Dendritic cell treated with granulocyte-macrophage colony-stimulating factor and Interleukin-4, amounts not matched to agents 40 ng/mL and 50 ng/mL, for 4 days (primary cell): Measurements from ENCODE around the gene PRKCZ.

Experiments used
- H3K27ac Mint-ChIP-seq: one replicate; pipeline ENCODE4 v1.8.0; 2022; ENCODE audit warnings: mild to moderate bottlenecking, mixed read lengths
- H3K27me3 Mint-ChIP-seq: one replicate; pipeline ENCODE4 v1.8.0; 2022; ENCODE audit warnings: mild to moderate bottlenecking, mixed read lengths
- H3K36me3 Mint-ChIP-seq: one replicate; pipeline ENCODE4 v1.8.0; 2022; ENCODE audit warnings: low read depth, mixed read lengths
- H3K4me1 Mint-ChIP-seq: one replicate; pipeline ENCODE4 v1.8.0; 2022; ENCODE audit warnings: low read depth, mixed read lengths
- H3K4me3 Mint-ChIP-seq: one replicate; pipeline ENCODE4 v1.8.0; 2022; ENCODE audit warnings: mild to moderate bottlenecking, moderate library complexity, mixed read lengths
- H3K9me3 Mint-ChIP-seq: one replicate; pipeline ENCODE4 v1.8.0; 2022; ENCODE audit warnings: mixed read lengths
- intact Hi-C: fragments of 100-400 bp; cut with micrococcal nuclease; formaldehyde crosslinking; loops from one replicate; pipeline ENCODE4 v1.15.0; 2022

The PRKCZ gene

DNA sequence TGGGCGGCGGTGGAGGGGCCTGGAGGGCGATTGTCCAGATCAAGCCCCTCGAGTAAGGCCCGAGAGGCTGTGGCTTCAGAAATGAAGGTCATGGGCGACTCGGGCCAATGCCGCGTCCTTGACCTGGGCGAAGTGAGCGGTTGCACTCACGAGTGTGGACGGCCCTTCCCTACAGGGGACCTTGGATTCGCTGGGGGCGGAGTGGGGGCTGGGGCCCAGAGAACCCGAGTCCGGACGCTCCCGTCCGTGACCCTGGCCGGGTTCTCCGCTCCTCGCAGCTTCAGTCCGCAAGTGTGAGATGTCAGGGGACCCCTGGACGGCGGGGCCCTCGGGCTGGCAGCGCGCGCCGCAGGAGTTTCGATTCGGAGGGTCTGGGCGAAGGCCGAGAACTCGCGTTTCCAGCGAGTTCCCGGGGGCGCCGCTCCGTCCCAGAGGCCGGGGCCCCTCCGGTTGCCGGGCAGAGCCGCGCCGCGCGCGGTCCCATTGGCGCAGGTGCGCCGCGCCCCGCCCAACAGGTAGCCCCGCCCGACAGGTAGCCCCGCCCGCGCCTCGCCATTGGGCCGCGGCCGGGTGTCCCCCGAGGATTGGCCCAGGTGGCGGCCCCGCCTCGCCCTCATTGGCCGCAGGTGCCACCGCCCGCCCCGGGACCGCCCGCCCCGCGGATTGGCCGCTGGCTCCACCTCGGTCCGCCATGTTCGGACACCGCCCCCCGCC, at the start of gene PRKCZ:
TSS of gene PRKCZ (plus strand) at position 694 of the 714 bp plus-strand sequence. CDS start 220 bp downstream, outside the sequence.
- peaks cover 9% of the 10 kb centered on the region for H3K4me1 Mint-ChIP-seq
- no peaks in the 10 kb centered on the region for H3K36me3 Mint-ChIP-seq
- intact Hi-C loops, result loop anchor here (5.0 kb wide), 1 partner anchor 108 kb away; no protein-coding TSS in a partner anchor
- peaks cover 79% of the 10 kb centered on the region for H3K27me3 Mint-ChIP-seq
- peak within 1 kb of the TSS; percentile 72 for H3K4me3 Mint-ChIP-seq
- no peaks in the 10 kb centered on the region for H3K9me3 Mint-ChIP-seq
- no peak within 1 kb of the TSS for H3K27ac Mint-ChIP-seq

DNA sequence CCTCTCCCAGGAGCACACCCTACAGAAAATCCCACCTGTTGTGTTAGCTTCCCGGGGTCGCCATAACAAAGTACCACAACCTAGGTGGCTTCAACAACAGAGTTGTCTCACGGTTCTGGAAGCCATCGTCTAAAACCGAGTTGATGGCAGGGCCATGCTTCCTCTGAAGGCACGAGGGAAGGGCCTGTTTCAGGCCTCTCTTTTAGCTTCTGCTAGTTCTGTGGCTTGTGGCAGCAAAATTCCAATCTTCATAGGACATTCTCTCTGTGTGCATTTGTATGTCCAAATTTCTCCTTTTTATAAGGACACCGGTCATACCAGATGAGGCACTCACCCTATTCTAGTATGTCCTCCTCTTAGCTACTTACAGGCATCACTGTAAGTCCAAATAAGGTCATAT, 49.8 kb upstream of the PRKCZ start:
- Mint-ChIP-seq H3K9me3 (no peaks in the 10 kb centered on the region), H3K27me3 (peaks cover 45% of the 10 kb centered on the region), H3K27ac (no peak overlapping the region), H3K4me3 (no peak overlapping the region), H3K36me3 (no peaks in the 10 kb centered on the region), H3K4me1 (peaks cover 21% of the 10 kb centered on the region)
- intact Hi-C loops, result no loop called here

DNA sequence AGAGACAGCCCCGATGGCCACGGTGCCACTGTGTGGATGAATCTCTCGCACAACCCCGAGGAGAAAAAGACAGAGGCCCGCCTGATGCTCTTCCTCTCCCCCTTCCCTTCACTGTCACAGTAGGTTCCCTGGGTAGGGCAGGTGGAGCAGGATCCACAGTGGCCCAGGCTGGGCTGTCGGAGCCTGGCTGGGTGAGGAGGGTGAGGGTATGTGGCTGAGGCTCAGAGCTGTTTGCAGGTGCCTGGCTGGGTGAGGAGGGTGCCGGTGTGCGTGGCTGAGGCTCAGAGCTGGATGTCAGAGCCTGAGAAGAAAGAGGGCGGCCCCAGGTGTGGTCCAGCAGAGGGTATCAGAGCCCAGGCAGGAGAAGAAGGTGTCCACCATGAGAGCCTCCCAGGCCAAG, 49.4 kb upstream of the PRKCZ start:
- Mint-ChIP-seq H3K27ac (no peak overlapping the region), H3K4me3 (no peak overlapping the region), H3K4me1 (peaks cover 17% of the 10 kb centered on the region), H3K9me3 (no peaks in the 10 kb centered on the region), H3K27me3 (peaks cover 49% of the 10 kb centered on the region), H3K36me3 (no peaks in the 10 kb centered on the region)
- intact Hi-C loops, result no loop called here

DNA sequence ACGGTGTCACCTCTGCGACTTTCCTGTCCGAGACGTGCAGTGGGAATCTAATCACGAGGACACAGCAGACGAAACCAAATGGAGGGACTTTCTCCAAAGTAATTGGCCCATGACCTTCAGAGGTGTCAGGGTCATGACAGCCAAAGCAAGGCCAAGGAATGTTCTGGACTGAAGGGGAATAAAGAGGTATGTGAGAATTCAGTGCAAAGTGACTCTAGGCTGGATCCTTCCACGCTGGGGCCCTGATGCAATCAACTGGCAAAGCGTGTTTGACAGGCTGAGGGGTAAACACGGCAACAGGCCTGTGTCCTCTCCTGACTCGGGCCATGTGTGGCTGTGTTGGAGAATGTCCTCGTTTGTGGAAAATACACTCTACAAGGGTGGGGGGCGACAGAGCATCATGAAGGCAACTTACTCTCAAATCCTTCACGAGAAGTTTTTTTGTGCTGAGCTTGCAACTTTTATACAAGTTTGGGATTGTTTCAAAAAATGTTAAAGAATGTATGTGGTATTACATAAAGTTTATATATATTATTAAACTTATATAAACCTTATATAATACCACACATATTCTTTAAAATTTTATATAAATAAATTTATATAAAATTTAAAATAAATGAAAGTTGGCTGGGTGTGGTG, 48.3 kb upstream of the PRKCZ start:
- intact Hi-C loops, result no loop called here
- Mint-ChIP-seq H3K9me3 (no peaks in the 10 kb centered on the region), H3K4me3 (no peak overlapping the region), H3K4me1 (peaks cover 9% of the 10 kb centered on the region), H3K27me3 (peaks cover 56% of the 10 kb centered on the region), H3K27ac (no peak overlapping the region), H3K36me3 (no peaks in the 10 kb centered on the region)

DNA sequence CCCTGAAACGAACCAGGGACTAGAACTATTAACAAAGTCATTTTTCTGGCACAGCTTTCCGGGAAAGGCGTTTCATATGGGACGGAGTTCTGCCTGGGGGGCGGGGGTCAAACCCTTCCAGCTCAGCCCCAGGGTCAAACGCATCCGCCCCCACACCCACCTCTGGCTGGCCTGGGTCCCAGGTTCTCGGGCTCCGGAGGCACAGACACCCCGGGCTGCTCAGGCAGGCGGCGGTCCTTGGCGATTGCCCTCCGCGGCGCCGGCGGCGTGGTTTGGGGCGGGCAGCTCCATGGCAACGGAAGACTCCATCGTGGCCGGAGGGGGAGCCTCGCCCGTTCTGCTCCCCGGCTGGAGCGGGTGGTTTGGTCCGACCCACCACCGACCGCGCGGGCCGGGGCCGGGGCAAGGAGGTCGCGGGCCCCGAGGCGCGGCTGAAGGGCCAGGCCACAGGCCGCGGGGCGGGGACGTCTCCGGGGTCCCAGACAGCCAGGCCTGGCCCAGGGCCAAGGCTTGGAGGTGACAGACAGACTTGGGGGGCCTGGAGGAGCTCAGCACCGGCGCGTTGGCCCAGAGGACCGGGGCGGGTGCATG, 46.6 kb upstream of the PRKCZ start, which contains the start of gene CFAP74:
TSS of gene CFAP74 (minus strand) at position 246 of the 591 bp plus-strand sequence. CDS start 12,830 bp downstream, outside the sequence.
- Mint-ChIP-seq H3K36me3 (no peaks in the 10 kb centered on the region), H3K9me3 (no peaks in the 10 kb centered on the region), H3K27me3 (peaks cover 66% of the 10 kb centered on the region), H3K4me3 (no peak within 1 kb of the TSS), H3K27ac (no peak within 1 kb of the TSS), H3K4me1 (no peaks in the 10 kb centered on the region)
- intact Hi-C loops, result no loop called here

DNA sequence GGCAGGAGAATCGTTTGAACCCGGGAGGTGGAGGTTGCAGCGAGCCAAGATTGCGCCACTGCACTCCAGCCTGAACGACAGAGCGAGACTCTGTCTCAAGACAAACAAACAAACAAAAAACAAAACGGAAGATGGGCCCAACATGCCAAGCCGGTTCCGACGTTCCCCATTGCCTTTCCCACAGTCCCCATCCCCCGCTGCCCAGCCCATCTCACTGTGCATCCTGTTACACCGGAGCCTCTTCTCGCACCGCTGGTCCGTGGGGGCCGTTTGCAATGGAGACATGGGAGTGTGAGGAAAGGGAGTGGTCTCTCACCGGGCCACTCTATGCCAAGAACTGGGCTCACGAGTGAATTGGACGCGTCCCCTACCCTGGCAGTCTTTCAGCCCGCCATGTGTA, 45.4 kb upstream of the PRKCZ start:
- H3K27me3 Mint-ChIP-seq, result peaks cover 69% of the 10 kb centered on the region
- no peaks in the 10 kb centered on the region for H3K9me3 Mint-ChIP-seq
- H3K36me3 Mint-ChIP-seq, result no peaks in the 10 kb centered on the region
- H3K4me3 Mint-ChIP-seq, result no peak overlapping the region
- H3K4me1 Mint-ChIP-seq, result no peaks in the 10 kb centered on the region
- H3K27ac Mint-ChIP-seq, result no peak overlapping the region
- intact Hi-C loops, result no loop called here

DNA sequence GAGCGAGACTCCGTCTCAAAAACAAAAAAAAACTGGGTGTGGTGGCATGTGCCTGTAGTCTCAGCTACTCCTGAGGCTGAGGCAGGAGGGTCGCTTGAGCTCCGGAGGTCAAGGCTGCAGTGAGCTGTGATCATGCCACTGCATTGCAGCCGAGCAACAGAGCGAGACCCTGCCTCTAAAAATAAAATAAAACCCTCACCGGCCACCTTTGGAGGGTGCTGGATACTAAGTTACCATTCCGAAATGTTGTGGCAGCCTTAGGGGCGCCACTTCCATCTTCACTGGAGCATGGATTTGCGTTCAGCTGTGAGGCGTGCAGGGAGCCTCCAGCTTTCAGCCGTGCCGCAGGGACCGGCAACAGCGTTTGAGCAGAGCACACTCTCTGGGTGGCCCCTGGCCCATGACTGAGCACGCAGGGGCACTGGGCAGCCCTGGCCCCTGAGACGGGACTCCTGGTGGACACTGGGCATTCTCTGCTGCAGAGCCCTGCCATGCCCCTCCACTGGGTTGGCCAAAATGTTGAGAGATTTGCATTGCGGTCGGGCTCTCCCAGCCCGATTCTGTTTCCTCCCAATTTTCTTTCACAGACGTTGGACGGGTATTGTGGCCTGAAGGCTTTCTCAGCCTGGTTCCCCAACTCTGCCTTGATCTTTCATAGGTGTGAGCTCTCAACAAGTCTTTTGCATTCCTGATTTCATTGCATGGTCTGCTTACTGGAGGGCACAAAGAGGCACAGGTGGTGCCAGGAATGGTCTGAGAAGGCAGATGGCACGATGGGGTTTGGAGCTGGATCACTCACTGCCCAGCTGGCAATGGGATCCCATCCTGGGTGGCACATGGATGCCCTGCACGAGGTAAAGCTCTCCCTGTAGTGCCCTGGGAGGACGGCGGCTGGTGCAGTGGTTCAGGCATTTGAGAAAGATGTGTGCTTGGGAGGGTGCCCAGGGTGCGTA, 40.8 kb upstream of the PRKCZ start:
- H3K36me3 Mint-ChIP-seq, result no peaks in the 10 kb centered on the region

DNA sequence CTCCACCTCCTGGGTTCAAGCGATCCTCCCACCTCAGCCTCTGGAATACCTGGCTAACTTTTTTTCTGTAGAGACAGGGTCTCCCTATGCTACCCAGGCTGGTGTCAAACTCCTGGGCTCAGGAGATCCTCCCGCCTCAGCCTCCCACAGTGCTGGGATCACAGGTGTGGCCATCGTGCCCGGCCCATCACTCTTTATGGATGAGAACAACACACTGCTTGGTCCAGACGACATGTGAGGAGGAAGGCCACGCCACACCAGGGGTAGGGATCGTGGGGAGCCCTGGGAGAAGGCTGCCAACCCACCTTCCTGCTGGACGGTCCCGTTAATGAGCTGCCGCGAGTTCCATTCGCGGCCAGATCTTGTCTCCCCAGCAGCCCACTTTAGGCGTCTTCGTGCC, 36.0 kb upstream of the PRKCZ start:
- Mint-ChIP-seq H3K4me1 (no peaks in the 10 kb centered on the region), H3K36me3 (no peaks in the 10 kb centered on the region), H3K27ac (no peak overlapping the region), H3K27me3 (peaks cover 68% of the 10 kb centered on the region), H3K4me3 (no peak overlapping the region), H3K9me3 (no peaks in the 10 kb centered on the region)
- intact Hi-C loops, result loop anchor here (10.0 kb wide), 1 partner anchor 49 kb away; no protein-coding TSS in a partner anchor

More for the DNA sequence above, 40.8 kb upstream of the PRKCZ start:
- H3K9me3 Mint-ChIP-seq, result no peaks in the 10 kb centered on the region
- H3K27me3 Mint-ChIP-seq, result peaks cover 57% of the 10 kb centered on the region
- no peaks in the 10 kb centered on the region for H3K4me1 Mint-ChIP-seq
- H3K4me3 Mint-ChIP-seq, result no peak overlapping the region
- intact Hi-C loops, result loop anchor here (10.0 kb wide), 1 partner anchor 45 kb away; no protein-coding TSS in a partner anchor
- H3K27ac Mint-ChIP-seq, result no peak overlapping the region

DNA sequence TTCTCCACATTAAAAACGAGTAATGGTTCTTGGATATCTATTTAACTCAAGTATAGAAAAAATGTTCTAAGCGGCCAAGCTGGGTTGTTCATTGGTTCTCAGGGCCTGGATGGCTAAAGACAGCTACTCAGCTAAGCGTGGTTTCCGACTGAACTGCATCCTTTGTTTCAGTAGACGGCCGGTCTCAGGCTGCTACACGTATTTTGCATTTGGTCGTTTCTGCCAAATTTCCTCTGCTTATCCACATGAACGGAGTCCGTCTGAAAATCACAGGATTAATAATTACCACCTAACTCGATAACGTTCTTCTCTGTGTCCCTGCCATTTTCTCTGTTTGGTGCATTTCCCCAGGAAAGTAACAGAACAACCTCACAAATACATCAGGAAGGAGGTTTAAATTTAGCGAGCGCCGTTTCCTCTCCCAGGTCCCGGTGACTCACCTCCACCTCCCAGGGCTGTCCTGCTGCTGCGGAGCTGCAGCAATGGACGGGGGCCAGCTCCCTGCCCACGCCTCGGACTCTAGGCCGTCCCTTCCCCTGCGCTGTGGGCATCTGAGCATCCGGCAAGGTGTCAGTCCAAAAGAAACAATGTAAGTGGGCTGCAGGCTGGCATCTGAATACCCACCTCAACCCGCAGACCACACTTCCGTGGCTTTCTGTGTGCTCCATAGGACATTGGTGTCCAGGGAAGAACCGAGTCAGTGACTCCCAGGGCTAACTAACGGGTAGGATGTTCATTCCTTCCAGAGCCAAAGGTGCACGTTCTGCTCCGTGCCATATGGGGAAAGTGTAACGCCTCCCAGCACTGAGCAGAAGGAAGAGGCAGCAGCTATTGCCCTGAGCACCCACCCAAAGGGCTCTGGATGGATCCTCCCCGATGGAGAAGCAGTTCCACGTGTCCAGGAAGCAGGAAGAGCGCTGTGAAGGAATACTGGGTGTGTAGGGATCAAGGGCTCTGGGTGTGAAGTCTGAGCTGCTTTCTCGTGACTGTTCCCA, 35.2 kb upstream of the PRKCZ start:
- Mint-ChIP-seq H3K36me3 (no peaks in the 10 kb centered on the region), H3K4me3 (no peak overlapping the region), H3K9me3 (no peaks in the 10 kb centered on the region), H3K4me1 (no peaks in the 10 kb centered on the region), H3K27ac (no peak overlapping the region), H3K27me3 (peaks cover 72% of the 10 kb centered on the region)
- intact Hi-C loops, result loop anchor here (10.0 kb wide), 1 partner anchor 50 kb away; no protein-coding TSS in a partner anchor

DNA sequence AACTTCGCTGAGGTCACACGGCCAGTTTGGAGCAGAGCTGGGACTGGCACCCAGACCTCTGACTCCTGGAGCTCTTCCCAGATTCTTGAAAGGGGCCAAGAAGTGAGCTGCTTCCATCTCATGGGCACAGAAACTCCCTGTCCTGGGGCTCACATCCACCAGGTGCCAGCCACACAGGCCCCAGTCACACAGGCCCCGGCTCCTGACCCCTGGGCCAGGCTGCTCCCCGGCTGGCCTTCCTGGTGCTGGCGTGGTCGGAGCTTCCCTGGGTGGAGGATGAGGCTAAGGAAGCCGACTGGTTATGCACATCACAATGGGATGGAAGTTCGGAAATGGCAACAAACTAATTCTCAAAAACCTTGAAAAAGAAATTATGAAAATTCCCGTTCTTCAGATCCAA, 34.1 kb upstream of the PRKCZ start:
- H3K27ac Mint-ChIP-seq, result no peak overlapping the region
- H3K36me3 Mint-ChIP-seq, result no peaks in the 10 kb centered on the region
- peaks cover 80% of the 10 kb centered on the region for H3K27me3 Mint-ChIP-seq
- no peaks in the 10 kb centered on the region for H3K4me1 Mint-ChIP-seq
- no peaks in the 10 kb centered on the region for H3K9me3 Mint-ChIP-seq
- H3K4me3 Mint-ChIP-seq, result no peak overlapping the region
- intact Hi-C loops, result loop anchor here (10.0 kb wide), 1 partner anchor 51 kb away; no protein-coding TSS in a partner anchor

DNA sequence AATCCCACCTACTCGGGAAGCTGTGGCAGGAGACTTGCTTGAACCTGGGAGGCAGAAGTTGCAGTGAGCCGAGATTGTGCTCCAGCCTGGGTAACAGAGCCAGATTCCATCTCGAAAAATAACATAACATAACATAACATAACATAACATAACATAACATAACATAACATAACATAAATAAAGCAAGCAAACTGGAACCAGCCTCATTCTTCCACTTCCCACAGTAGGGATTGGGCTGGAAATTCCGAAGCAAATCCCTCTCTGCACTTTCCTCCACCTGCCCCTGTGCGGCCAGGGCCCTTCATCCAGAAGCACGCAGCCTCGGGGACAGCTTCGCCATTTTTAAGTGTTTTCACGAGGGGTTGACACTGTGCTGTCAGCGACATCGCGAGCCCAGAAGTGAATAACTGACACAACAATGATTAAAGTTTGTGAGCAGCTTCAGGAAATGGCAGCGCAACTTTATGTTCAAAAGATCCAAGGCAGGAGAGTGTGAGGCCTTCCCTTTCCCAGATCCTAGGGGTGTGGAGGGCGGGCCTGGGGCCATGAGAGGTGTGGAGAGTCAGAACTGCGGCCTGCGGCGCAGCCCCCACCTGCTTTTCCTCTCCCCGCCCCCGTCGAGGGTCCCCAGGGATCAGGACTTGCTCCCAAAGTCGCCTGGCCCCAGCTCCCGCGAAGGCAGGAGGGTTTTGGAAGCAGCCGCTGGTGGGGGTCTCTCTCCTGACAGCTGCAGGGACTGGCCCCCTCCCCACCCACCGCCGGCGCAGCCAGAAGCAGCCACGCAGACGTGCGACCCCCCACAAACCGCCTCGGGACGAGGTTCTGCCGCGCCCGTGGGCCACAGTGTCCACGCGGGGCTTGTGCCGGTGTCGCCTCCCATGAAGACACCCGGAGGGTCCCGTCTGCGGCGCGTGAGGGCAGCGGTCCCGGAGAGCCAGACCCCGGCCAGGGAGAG, 31.7 kb upstream of the PRKCZ start:
- no peak overlapping the region for H3K27ac Mint-ChIP-seq
- H3K4me3 Mint-ChIP-seq, result peak overlapping the region; percentile 45
- intact Hi-C loops, result loop anchor here (10.0 kb wide), 1 partner anchor 54 kb away; no protein-coding TSS in a partner anchor
- H3K4me1 Mint-ChIP-seq, result no peaks in the 10 kb centered on the region
- no peaks in the 10 kb centered on the region for H3K36me3 Mint-ChIP-seq
- no peaks in the 10 kb centered on the region for H3K9me3 Mint-ChIP-seq
- H3K27me3 Mint-ChIP-seq, result peaks cover 89% of the 10 kb centered on the region

DNA sequence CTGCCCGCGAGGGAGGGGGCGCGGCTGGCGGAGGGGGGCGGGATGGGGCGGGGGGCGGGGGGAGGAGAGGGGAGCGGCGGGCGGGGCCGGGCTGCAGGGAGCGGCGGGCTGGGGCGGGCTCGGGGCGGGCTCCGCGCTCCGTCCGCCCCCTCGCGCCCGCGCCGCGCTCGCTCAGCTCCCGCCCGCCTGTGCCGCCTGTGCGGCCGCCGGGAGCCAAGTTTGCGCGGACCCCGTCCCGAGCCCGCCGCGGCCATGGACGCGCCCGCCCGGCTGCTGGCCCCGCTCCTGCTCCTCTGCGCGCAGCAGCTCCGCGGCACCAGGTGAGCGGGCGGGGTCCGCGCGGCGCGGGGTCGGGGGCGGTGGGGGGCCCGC, 31.1 kb upstream of the PRKCZ start, which contains the start of gene GABRD:
TSS of gene GABRD (plus strand) at position 174 of the 372 bp plus-strand sequence. CDS start at position 253, 79 bp downstream.
- intact Hi-C loops, result loop anchor here (10.0 kb wide), 1 partner anchor 54 kb away; no protein-coding TSS in a partner anchor
- peak within 1 kb of the TSS; percentile 45 for H3K4me3 Mint-ChIP-seq
- H3K9me3 Mint-ChIP-seq, result no peaks in the 10 kb centered on the region
- H3K4me1 Mint-ChIP-seq, result no peaks in the 10 kb centered on the region
- peaks cover 85% of the 10 kb centered on the region for H3K27me3 Mint-ChIP-seq
- no peaks in the 10 kb centered on the region for H3K36me3 Mint-ChIP-seq
- no peak within 1 kb of the TSS for H3K27ac Mint-ChIP-seq
